ENCODE results near the gene IDI1.

IDI1 gene

DNA sequence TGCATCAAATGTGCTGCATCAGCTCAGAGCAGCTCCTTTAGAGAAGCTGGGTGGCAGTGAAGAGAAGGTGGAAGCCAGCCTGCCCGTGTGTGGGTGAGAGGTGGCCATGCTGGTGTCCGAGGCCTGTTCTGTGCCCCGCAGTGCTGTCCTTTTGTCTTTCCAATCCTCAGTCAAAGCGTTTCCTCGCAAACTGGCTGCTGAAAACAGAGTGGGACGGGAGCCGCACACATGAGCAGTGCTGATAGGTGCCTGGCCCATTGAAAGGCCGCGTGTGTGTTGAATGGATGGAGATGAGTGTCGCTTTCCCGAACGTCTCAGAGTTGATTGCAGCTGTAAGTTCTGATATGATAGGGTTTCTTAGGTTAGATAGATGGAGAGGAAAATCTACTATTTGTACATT lies 46.6 kb upstream of the IDI1 start:
- no peak for TF ChIP-seq YY1 (IDR thresholded peaks at IDR 0.05; ENCODE audit: low read depth)
- no peak for TF ChIP-seq CEBPB (IDR thresholded peaks at IDR 0.05)
- no peak for TF ChIP-seq TEAD4 (IDR thresholded peaks at IDR 0.05)
- no peak for TF ChIP-seq RAD21 (IDR thresholded peaks at IDR 0.05; ENCODE audit: low read depth)
- TF ChIP-seq NFIC (IDR thresholded peaks at IDR 0.05) = no peak
- TF ChIP-seq CREB1 (IDR thresholded peaks at IDR 0.05; ENCODE audit: low read depth) = no peak
- no peak for TF ChIP-seq TAF1 (IDR thresholded peaks at IDR 0.05; ENCODE audit: low read depth)
- TF ChIP-seq, protein P1, sequence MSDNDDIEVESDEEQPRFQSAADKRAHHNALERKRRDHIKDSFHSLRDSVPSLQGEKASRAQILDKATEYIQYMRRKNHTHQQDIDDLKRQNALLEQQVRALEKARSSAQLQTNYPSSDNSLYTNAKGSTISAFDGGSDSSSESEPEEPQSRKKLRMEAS (IDR thresholded peaks at IDR 0.05) = no peak
- TF ChIP-seq TCF12 (IDR thresholded peaks at IDR 0.05; ENCODE audit: low read depth) = no peak
- no peak for TF ChIP-seq EP300 (IDR thresholded peaks at IDR 0.05; ENCODE audit: borderline replicate concordance)
- no peak for TF ChIP-seq ZBTB7A (IDR thresholded peaks at IDR 0.05; ENCODE audit: low read depth)
- no peak for TF ChIP-seq FOXM1 (IDR thresholded peaks at IDR 0.05; ENCODE audit: borderline replicate concordance, low read depth)
- TF ChIP-seq, protein P2, sequence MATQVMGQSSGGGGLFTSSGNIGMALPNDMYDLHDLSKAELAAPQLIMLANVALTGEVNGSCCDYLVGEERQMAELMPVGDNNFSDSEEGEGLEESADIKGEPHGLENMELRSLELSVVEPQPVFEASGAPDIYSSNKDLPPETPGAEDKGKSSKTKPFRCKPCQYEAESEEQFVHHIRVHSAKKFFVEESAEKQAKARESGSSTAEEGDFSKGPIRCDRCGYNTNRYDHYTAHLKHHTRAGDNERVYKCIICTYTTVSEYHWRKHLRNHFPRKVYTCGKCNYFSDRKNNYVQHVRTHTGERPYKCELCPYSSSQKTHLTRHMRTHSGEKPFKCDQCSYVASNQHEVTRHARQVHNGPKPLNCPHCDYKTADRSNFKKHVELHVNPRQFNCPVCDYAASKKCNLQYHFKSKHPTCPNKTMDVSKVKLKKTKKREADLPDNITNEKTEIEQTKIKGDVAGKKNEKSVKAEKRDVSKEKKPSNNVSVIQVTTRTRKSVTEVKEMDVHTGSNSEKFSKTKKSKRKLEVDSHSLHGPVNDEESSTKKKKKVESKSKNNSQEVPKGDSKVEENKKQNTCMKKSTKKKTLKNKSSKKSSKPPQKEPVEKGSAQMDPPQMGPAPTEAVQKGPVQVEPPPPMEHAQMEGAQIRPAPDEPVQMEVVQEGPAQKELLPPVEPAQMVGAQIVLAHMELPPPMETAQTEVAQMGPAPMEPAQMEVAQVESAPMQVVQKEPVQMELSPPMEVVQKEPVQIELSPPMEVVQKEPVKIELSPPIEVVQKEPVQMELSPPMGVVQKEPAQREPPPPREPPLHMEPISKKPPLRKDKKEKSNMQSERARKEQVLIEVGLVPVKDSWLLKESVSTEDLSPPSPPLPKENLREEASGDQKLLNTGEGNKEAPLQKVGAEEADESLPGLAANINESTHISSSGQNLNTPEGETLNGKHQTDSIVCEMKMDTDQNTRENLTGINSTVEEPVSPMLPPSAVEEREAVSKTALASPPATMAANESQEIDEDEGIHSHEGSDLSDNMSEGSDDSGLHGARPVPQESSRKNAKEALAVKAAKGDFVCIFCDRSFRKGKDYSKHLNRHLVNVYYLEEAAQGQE (IDR thresholded peaks at IDR 0.05; ENCODE audit: low read depth) = no peak

DNA sequence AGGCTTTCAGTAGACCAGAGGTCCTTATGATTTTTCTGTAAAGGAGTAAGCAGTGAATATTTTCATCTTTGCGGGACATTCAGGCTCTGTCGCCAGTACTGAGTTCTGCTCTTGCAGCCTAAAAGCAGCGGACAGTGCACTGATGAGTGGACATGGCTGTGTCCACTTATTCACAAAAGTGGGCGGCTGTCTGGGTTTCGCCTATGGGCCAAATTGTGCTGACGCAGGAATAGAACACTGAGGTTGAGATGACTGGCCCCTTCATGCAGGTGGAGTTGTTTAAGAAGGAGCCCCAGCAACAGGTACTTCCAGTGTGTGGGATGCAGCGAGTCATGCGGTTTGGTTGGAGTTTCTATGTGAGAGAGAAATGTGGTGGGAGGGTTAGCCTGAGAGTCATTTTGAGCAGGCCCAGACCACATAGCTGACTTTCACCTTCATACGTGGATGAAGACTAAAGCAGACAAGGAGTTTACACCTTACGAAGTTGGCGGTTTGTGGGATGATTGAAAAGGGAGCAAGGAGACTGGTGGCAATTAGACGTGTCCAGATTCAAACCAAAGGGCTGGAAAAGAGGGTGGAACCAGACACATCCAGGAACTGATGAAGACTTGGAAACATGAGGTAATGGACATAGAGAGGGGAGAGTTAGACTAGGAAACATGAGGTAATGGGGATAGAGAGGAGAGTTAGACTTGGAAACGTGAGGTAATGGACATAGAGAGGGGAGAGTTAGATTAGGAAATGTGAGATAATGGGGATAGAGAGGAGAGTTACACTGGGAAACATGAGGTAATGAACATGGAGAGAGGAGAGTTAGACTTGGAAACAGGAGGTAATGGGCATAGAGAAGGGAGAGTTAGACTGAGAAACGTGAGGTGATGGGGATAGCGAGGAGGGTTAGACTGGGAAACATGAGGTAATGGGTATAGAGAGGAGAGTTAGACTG lies 45.5 kb upstream of the IDI1 start:
- TF ChIP-seq CEBPB (IDR thresholded peaks at IDR 0.05) (no peak), FOXM1 (IDR thresholded peaks at IDR 0.05; ENCODE audit: borderline replicate concordance, low read depth) (no peak), YY1 (IDR thresholded peaks at IDR 0.05; ENCODE audit: low read depth) (no peak), TAF1 (IDR thresholded peaks at IDR 0.05; ENCODE audit: low read depth) (no peak), NFIC (IDR thresholded peaks at IDR 0.05) (no peak), RAD21 (IDR thresholded peaks at IDR 0.05; ENCODE audit: low read depth) (no peak), CREB1 (IDR thresholded peaks at IDR 0.05; ENCODE audit: low read depth) (no peak), TCF12 (IDR thresholded peaks at IDR 0.05; ENCODE audit: low read depth) (no peak), EGR1 (IDR thresholded peaks at IDR 0.05) (no peak), ZBTB7A (IDR thresholded peaks at IDR 0.05; ENCODE audit: low read depth) (no peak), TEAD4 (IDR thresholded peaks at IDR 0.05) (no peak), EP300 (IDR thresholded peaks at IDR 0.05; ENCODE audit: borderline replicate concordance) (no peak)
- TF ChIP-seq, protein P2 (IDR thresholded peaks at IDR 0.05; ENCODE audit: low read depth) = no peak
- TF ChIP-seq, protein P1 (IDR thresholded peaks at IDR 0.05) = no peak
- TF ChIP-seq, protein P3, sequence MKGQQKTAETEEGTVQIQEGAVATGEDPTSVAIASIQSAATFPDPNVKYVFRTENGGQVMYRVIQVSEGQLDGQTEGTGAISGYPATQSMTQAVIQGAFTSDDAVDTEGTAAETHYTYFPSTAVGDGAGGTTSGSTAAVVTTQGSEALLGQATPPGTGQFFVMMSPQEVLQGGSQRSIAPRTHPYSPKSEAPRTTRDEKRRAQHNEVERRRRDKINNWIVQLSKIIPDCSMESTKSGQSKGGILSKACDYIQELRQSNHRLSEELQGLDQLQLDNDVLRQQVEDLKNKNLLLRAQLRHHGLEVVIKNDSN (IDR thresholded peaks at IDR 0.05) = no peak

DNA sequence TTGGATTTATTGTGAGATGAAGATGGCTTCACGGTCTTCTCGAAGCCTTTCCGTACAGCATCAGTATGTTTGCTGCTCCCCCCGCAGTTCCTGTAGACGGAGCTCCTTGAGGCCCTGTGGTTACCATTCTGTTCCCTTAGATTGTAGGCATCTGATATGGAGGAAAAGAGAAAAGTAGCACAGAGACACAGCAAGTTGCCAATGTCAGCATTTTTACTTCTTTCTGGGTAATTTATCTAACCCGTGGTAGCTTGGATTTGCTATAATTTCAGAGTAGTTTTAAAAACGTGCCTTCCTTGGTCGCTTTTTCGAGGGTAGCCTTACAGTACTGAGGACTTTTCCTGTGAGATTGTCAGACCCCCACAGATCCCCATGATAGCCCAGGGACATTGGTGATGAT lies 44.8 kb upstream of the IDI1 start:
- TF ChIP-seq TCF12 (IDR thresholded peaks at IDR 0.05; ENCODE audit: low read depth) (no peak), TEAD4 (IDR thresholded peaks at IDR 0.05) (no peak)

DNA sequence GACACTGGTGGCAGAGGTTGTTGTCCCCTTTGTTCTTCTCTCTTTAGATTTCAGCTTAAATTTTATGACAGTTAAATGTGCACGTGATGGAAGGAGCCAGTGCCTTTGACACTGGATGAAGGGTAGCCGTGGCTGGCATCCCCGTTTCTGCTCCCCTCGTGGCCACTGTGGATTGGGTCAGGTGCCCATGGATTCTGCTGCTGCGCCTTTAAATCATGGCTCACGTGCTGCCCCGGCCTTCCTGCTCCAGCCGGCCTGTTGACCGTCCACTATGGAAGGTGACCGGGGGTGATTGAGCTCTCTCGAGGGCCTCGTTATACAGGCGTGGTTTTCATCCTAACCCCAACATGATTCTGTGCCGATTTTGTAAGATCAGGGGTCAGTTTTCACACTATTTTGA lies 41.8 kb upstream of the IDI1 start:
- TF ChIP-seq, protein P2 (IDR thresholded peaks at IDR 0.05; ENCODE audit: low read depth) = no peak
- TF ChIP-seq CEBPB (IDR thresholded peaks at IDR 0.05) (no peak), YY1 (IDR thresholded peaks at IDR 0.05; ENCODE audit: low read depth) (no peak), EP300 (IDR thresholded peaks at IDR 0.05; ENCODE audit: borderline replicate concordance) (no peak), CREB1 (IDR thresholded peaks at IDR 0.05; ENCODE audit: low read depth) (no peak), TAF1 (IDR thresholded peaks at IDR 0.05; ENCODE audit: low read depth) (no peak), TEAD4 (IDR thresholded peaks at IDR 0.05) (no peak), ZBTB7A (IDR thresholded peaks at IDR 0.05; ENCODE audit: low read depth) (no peak)
- TF ChIP-seq, protein P3 (IDR thresholded peaks at IDR 0.05) = no peak
